BLaER1 (cell line): ENCODE measurements around the gene PPP2R5D.

Experiments used
- H3K27ac ChIP-seq: shearing (Covaris generic); formaldehyde crosslinking; 2 replicates; pipeline ENCODE4 v1.8.1; 2022
- H3K27me3 ChIP-seq: shearing (Covaris generic); formaldehyde crosslinking; 2 replicates; pipeline ENCODE4 v1.8.1; 2022
- H3K36me3 ChIP-seq: shearing (Covaris generic); formaldehyde crosslinking; 2 replicates; pipeline ENCODE4 v1.8.1; 2022
- H3K4me1 ChIP-seq: shearing (Covaris generic); formaldehyde crosslinking; 2 replicates; pipeline ENCODE4 v1.8.1; 2022
- H3K4me2 ChIP-seq: shearing (Covaris generic); formaldehyde crosslinking; 2 replicates; pipeline ENCODE4 v1.8.1; 2022
- H3K4me3 ChIP-seq: shearing (Covaris generic); formaldehyde crosslinking; 2 replicates; pipeline ENCODE4 v1.8.1; 2022
- H3K9ac ChIP-seq: shearing (Covaris generic); formaldehyde crosslinking; 2 replicates; pipeline ENCODE4 v1.8.1; 2022
- H3K9me3 ChIP-seq: shearing (Covaris generic); formaldehyde crosslinking; 2 replicates; pipeline ENCODE4 v1.8.1; 2022
- H4K20me1 ChIP-seq: shearing (Covaris generic); formaldehyde crosslinking; 2 replicates; pipeline ENCODE4 v1.8.1; 2022
- Cebpa-rat ChIP-seq: shearing (Covaris generic); IDR thresholded peaks from 2 replicates; pipeline ENCODE4 v1.8.1; 2022

Gene PPP2R5D

DNA sequence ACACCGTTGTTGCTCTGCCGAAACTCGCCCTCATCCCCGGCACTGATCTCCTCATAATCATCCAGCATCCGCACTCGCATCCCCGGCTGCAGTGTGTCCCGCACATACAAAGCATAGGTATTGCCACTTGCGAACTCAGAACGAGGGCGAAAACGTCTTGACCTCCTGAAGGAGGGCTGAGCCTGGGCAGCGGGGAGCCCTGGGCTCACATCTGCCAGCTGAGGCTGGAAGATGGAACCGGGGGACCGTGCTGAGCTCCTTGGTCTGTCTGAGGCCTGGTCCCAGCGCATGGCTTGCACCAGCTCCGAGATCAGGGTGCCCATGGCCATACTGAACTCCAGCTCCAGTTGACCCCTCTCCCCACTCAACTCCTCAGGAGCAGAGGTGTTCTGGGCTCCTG is 66.6 kb downstream of the PPP2R5D start:
- Histone ChIP-seq H3K9ac (no peak overlapping the region), H4K20me1 (no peaks in the 10 kb centered on the region), H3K9me3 (no peaks in the 10 kb centered on the region), H3K4me3 (no peak overlapping the region), H3K4me2 (no peak overlapping the region), H3K36me3 (peaks cover 63% of the 10 kb centered on the region), H3K27ac (no peak overlapping the region), H3K4me1 (peaks cover 24% of the 10 kb centered on the region), H3K27me3 (no peaks in the 10 kb centered on the region)
- TF ChIP-seq Cebpa-rat: no peak

DNA sequence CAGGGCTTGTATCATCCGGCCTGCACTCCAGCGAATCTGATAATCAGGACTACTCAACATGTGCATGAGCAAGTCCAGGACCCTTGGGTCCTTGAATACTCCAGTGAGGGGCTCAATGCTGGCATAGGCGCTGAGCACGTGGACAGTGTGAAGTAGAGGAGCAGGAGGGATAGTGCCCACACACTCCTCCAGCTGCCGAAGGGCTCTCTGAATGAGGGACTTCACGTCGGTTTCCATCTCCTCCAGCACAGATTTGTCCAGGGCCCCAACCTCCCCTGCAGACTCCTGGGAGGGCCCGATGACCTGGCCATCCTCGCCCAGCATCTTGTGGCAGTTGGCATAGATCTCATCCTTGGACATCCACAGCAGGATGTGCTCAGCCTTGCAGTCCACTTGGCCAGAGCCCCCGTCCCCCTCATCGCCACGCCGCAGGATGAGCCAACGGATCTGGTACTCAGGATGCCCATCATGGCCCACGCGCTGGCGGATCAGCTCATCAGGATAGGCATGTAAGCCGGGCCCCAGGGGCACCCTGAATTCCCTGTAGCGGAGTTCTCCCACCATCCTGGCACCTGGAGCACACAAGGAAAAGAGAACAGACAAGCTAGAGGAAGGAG is 68.0 kb downstream of the PPP2R5D start:
- Histone ChIP-seq H3K27ac (0 out of 2 replicates have a peak overlapping the region, but pooled peaks have one; percentile 90), H3K4me2 (peak overlapping the region; percentile 91), H3K9ac (peak overlapping the region; percentile 88), H3K4me3 (no peak overlapping the region), H3K36me3 (peaks cover 63% of the 10 kb centered on the region), H3K27me3 (no peaks in the 10 kb centered on the region), H3K9me3 (no peaks in the 10 kb centered on the region), H3K4me1 (peaks cover 24% of the 10 kb centered on the region), H4K20me1 (no peaks in the 10 kb centered on the region)
- TF ChIP-seq Cebpa-rat: no peak

DNA sequence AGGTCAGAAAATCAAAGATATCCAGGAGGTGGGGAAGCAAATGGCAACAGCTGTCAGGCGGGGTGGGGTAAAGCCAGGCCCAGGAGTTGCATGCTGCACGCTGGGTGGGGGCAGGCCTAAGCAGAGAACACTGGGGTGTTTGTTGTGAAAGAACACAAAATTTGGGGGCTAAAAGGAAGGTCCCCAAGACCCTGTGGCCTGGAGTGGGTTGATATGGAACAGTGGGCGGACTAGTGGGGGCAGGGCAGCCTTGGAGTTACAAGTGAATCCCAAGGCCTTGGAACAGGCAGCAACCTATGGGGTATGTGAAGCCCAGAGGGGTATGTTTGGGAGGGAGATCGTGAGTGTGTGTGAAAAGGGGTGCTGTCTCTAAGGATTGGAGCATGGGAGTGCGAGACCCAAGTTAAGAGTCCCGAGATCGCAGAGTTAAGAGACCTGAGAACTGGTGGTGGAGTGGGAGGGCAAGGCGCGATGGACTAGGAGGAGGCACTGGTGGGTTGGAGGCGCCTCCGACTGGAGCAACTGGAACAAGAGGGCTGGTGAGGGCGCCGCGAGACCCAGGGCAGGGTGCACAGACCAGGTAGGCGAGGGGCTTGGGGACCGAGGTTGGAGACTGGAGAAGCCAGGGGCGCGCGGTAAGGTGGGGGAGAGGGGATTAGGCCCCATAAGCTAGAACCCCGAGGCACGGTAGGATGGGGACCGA is 68.6 kb downstream of the PPP2R5D start:
- Histone ChIP-seq H3K36me3 (peaks cover 63% of the 10 kb centered on the region), H3K9ac (peak overlapping the region; percentile 88), H4K20me1 (no peaks in the 10 kb centered on the region), H3K27me3 (no peaks in the 10 kb centered on the region), H3K9me3 (no peaks in the 10 kb centered on the region), H3K4me3 (peak overlapping the region; percentile 80), H3K4me1 (peaks cover 30% of the 10 kb centered on the region), H3K27ac (peak overlapping the region; percentile 90), H3K4me2 (peak overlapping the region; percentile 91)
- no peak for TF ChIP-seq Cebpa-rat

DNA sequence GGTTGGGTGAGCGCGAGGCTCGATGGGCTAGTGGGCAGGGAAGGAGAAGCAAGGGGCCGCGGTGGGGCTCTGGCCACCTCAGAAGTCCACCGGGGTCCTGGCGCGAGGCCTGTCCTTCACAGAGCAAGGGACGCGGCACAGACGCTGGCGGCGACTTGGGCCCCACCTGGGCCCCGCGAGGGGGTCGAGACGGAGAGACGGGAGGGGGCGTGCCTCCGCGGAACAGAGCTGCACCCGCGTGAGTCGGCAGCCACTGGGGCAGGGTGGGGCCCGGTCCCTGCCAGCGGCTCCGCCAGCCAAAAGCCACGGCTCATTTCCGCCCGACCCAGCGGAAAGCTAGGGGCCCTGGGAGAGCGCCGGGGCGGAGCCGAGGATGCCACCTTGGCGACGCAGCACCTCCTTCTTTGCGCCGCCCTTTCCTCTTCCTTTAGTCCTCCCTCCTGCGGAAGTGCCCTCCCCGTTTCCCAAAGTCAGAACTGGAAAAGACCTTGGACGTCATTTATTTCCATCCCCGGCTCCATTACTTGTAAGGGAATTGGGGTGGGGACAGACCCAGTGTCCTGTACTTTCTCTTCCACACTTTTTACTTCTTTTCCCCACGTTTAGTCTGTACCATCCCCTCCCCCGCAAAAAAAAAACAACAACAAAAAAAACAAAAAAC is 69.3 kb downstream of the PPP2R5D start, which contains the start of gene CUL7:
TSS of gene CUL7 (minus strand) at position 307 of the 661 bp plus-strand sequence. CDS start 1,063 bp downstream, outside the sequence.
- Histone ChIP-seq H3K9me3 (no peaks in the 10 kb centered on the region), H3K27ac (peak within 1 kb of the TSS; percentile 90), H3K9ac (peak within 1 kb of the TSS; percentile 88), H3K27me3 (no peaks in the 10 kb centered on the region), H4K20me1 (no peaks in the 10 kb centered on the region), H3K4me1 (peaks cover 36% of the 10 kb centered on the region), H3K4me2 (peak within 1 kb of the TSS; percentile 91), H3K4me3 (peak within 1 kb of the TSS; percentile 80), H3K36me3 (peaks cover 59% of the 10 kb centered on the region)
- TF ChIP-seq Cebpa-rat: no peak

DNA sequence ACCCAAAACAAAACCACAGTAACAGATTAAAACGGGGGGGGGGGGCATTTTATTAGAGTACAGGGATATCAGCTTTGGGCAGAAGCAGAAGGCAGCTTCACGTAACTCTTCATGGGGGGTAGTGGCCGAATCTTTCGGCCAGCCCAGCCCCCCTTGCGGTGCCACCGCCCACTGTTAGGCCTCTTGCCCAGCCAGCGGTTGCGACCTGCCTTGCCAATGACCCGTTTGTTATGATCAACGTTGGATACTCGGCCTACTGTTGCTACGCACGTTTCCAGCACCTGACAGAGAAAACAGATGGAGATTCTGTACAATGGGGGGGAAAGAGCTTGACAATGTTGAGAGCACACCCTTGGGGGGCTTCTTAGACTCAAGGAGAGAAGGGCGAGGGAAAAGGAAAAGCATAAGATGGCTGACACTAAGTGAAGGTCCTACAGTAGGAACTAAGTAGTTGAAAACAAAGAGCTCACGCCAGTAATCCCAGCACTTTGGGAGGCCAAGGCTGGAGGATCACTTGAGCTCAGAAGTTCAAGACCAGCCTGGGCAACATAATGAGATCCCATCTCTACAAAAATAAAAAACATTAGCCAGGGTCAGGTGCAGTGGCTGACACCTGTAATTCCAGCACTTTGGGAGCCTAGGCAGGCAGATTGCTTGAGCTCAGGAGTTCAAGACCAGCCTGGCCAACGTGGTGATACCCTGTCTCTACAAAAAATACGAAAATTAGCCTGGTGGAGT is 70.0 kb downstream of the PPP2R5D start:
- H3K27ac ChIP-seq: peak overlapping the region; percentile 90
- H4K20me1 ChIP-seq: no peaks in the 10 kb centered on the region
- no peak for TF ChIP-seq Cebpa-rat
- peaks cover 38% of the 10 kb centered on the region for H3K4me1 ChIP-seq
- H3K4me3 ChIP-seq: peak overlapping the region; percentile 80
- peaks cover 54% of the 10 kb centered on the region for H3K36me3 ChIP-seq
- H3K27me3 ChIP-seq: no peaks in the 10 kb centered on the region
- H3K9me3 ChIP-seq: no peaks in the 10 kb centered on the region
- peak overlapping the region; percentile 88 for H3K9ac ChIP-seq
- H3K4me2 ChIP-seq: peak overlapping the region; percentile 91

DNA sequence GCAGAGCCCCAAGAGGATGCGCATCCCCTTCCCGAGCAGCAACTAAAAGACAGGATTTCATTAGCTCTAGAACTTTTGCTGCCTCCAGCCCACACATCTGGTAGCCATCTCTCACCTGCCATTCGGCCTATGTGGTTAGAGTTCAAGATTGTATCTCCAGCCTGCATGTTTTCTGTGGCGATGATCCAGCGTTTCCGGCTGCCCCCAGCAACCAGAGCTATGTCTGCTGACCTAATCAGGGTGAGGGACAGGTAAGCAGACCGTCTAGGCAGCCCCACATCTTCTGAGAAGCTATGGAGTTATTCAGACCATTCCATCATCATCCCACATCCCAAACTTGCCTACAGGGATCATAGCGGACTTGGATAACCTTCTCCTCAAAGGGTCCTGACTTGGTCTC is 71.6 kb downstream of the PPP2R5D start:
- TF ChIP-seq Cebpa-rat: no peak
- H3K9ac ChIP-seq: no peak overlapping the region
- H3K27me3 ChIP-seq: no peaks in the 10 kb centered on the region
- no peak overlapping the region for H3K27ac ChIP-seq
- H3K9me3 ChIP-seq: no peaks in the 10 kb centered on the region
- peaks cover 43% of the 10 kb centered on the region for H3K36me3 ChIP-seq
- peaks cover 49% of the 10 kb centered on the region for H3K4me1 ChIP-seq
- H3K4me3 ChIP-seq: no peak overlapping the region
- H4K20me1 ChIP-seq: no peaks in the 10 kb centered on the region
- no peak overlapping the region for H3K4me2 ChIP-seq

DNA sequence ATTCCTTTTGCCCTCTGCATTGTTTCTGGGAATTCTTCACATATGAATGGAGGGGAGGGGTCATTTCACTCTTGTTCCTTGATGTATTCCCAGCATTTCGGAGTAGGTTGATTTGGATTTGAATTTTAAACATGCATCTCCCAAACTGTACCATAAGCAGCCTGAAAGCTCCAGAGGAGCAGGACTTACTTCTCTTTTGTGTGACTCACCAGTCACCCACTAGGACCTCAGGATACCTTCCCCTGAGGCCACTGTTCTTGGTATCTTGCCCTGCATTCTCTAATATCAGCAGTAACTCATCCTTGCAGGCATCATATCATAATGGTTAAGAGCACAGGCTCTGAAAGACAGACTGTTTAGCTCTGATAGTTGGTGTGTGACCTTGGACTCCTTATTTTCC is 74.2 kb downstream of the PPP2R5D start:
- H3K4me1 ChIP-seq: peaks cover 38% of the 10 kb centered on the region
- H3K27me3 ChIP-seq: no peaks in the 10 kb centered on the region
- H3K4me3 ChIP-seq: peak overlapping the region; percentile 97
- peak overlapping the region; percentile 93 for H3K27ac ChIP-seq
- H3K4me2 ChIP-seq: peak overlapping the region; percentile 98
- peak overlapping the region; percentile 92 for H3K9ac ChIP-seq
- no peaks in the 10 kb centered on the region for H3K9me3 ChIP-seq
- no peaks in the 10 kb centered on the region for H4K20me1 ChIP-seq
- peaks cover 46% of the 10 kb centered on the region for H3K36me3 ChIP-seq
- no peak for TF ChIP-seq Cebpa-rat

DNA sequence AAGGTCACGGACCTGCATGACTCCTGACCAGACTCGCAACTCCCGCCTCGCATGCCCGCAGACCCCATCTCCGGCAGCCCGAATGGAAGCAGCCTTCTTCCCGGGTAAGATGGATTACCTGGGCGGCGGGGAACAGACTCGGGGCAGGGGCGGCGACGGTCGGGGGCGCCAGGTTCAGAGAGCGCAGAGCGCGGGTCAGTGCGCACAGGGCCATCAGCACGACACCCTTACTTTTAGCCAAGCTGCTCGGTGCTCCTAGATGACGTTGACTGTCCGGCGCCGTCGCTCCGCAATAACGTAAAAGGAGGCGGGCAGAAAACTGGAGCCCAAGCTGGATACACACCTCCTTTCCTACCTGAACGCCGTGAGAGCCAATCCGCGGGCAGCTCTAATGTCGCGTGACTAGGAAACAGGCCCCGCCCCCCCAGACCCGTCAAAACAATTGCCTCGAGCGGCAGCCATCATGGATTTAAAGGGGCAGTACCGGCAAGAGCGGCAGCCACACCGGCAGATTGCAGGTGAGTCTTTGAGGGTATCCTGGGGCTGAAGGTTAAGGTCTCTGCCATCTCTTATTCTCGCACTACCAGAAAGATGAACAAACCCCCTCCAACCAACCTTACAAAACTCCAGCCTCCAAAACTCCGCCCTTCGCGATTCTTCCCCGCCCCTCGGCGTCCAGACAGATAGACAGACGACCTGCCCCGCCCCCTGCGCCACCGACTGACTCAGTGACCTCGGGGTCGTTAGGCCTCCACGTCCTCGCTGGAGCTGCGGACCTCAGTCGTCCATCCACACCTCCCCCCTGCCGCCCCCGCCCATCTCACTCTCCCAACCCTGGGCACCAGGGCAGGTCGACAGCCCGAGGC is 75.0 kb downstream of the PPP2R5D start, which contains the start of the genes KLC4 and MRPL2:
TSS of gene KLC4 (plus strand) at position 464 of the 866 bp plus-strand sequence. CDS start 1,705 bp downstream, outside the sequence.
TSS of gene MRPL2 (minus strand) at position 267 of the 866 bp plus-strand sequence. CDS start at position 214, 53 bp downstream.
- no peaks in the 10 kb centered on the region for H4K20me1 ChIP-seq
- no peak for TF ChIP-seq Cebpa-rat
- no peaks in the 10 kb centered on the region for H3K27me3 ChIP-seq
- peak within 1 kb of the TSS; percentile 93 for H3K27ac ChIP-seq
- H3K9ac ChIP-seq: peak within 1 kb of the TSS; percentile 92
- H3K4me2 ChIP-seq: peak within 1 kb of the TSS; percentile 98
- no peaks in the 10 kb centered on the region for H3K9me3 ChIP-seq
- H3K4me3 ChIP-seq: peak within 1 kb of the TSS; percentile 97
- H3K36me3 ChIP-seq: peaks cover 54% of the 10 kb centered on the region
- peaks cover 32% of the 10 kb centered on the region for H3K4me1 ChIP-seq
